KBM-7 (cell line): Measurements from ENCODE around the gene EML4.
A peak's percentile ranks its signal among the peaks of the same experiment; 100 is the strongest.
"Not testable (repeated sequence)": the region's sequence is repeated elsewhere in the genome, so short reads cannot be mapped to it uniquely, and the experiment has no call there.

Experiments used
- DNase-seq: peaks from one replicate; pipeline ENCODE4 v3.0.0-alpha.2; 2015
- in situ Hi-C: fragments of 300-500 bp; cut with MboI; formaldehyde crosslinking; loops from 2 replicates; pipeline ENCODE4 v1.14.3; 2020; ENCODE audit warnings: low sequenced_read_pairs, low pct_unique_long_range_greater_than_20kb, mixed read lengths

Gene EML4

GRCh38 chr2:42353792-42354429, 184.8 kb downstream of the EML4 start:
- in situ Hi-C loops: no loop called here
- DNase-seq: no peak

GRCh38 chr2:42359304-42359964, 190.3 kb downstream of the EML4 start:
- in situ Hi-C loops: no loop called here
- no peak for DNase-seq

- peak; percentile 88 for DNase-seq
- in situ Hi-C loops: no loop called here
Measured at GRCh38 chr2:42359965-42360483, 190.9 kb downstream of the EML4 start.

- DNase-seq: peak; percentile 24
- in situ Hi-C loops: no loop called here
Measured at GRCh38 chr2:42360493-42360889, 191.3 kb downstream of the EML4 start.

GRCh38 chr2:42360890-42361727, 192.0 kb downstream of the EML4 start, which contains the start of gene COX7A2L:
COX7A2L (minus strand) TSS chr2:42361217; CDS start chr2:42361161, 56 bp downstream.
- in situ Hi-C loops: no loop called here
- DNase-seq: peak; percentile 95

- in situ Hi-C loops: no loop called here
Measured at GRCh38 chr2:42361728-42362283, 192.7 kb downstream of the EML4 start.

GRCh38 chr2:42363413-42363812, 194.3 kb downstream of the EML4 start:
- in situ Hi-C loops: no loop called here

More at GRCh38 chr2:42361728-42362283, 192.7 kb downstream of the EML4 start:
- DNase-seq: no peak

GRCh38 chr2:42364658-42365057, 195.5 kb downstream of the EML4 start:
- no peak for DNase-seq
- in situ Hi-C loops: no loop called here

More at GRCh38 chr2:42363413-42363812, 194.3 kb downstream of the EML4 start:
- DNase-seq: no peak

- no peak for DNase-seq
- in situ Hi-C loops: no loop called here
Measured at GRCh38 chr2:42366411-42366810, 197.3 kb downstream of the EML4 start.

GRCh38 chr2:42367835-42368234, 198.7 kb downstream of the EML4 start:
- in situ Hi-C loops: no loop called here
- no peak for DNase-seq

GRCh38 chr2:42368817-42369531, 199.8 kb downstream of the EML4 start:
- DNase-seq: no peak
- in situ Hi-C loops: no loop called here

GRCh38 chr2:42369532-42370229, 200.5 kb downstream of the EML4 start:
- peak; percentile 43 for DNase-seq
- in situ Hi-C loops: no loop called here

- DNase-seq: no peak
- in situ Hi-C loops: no loop called here
Measured at GRCh38 chr2:42371611-42372473, 202.7 kb downstream of the EML4 start.

- DNase-seq: no peak
- in situ Hi-C loops: no loop called here
Measured at GRCh38 chr2:42372474-42373200, 203.5 kb downstream of the EML4 start.

- DNase-seq: no peak
- in situ Hi-C loops: no loop called here
Measured at GRCh38 chr2:42376758-42377157, 207.6 kb downstream of the EML4 start.

- DNase-seq: no peak
- in situ Hi-C loops: no loop called here
Measured at GRCh38 chr2:42378415-42378814, 209.3 kb downstream of the EML4 start.

- not testable (repeated sequence) for DNase-seq
Measured at GRCh38 chr2:42380026-42380425, 210.9 kb downstream of the EML4 start.

More at GRCh38 chr2:42380026-42380425, 210.9 kb downstream of the EML4 start:
- in situ Hi-C loops: not testable (repeated sequence)
